ENCODE results near the gene LBH.

- TF ChIP-seq ZNF274 (IDR thresholded peaks at IDR 0.05; ENCODE audit: low read depth, low read length): no peak
- TF ChIP-seq YY1 (IDR thresholded peaks at IDR 0.05; ENCODE audit: insufficient read depth, insufficient read length): no peak
These were observed 22.9 kb upstream of the LBH start for GRCh38 chr2:30208453-30208852.
